ENCODE results near the gene LSS.

DNA sequence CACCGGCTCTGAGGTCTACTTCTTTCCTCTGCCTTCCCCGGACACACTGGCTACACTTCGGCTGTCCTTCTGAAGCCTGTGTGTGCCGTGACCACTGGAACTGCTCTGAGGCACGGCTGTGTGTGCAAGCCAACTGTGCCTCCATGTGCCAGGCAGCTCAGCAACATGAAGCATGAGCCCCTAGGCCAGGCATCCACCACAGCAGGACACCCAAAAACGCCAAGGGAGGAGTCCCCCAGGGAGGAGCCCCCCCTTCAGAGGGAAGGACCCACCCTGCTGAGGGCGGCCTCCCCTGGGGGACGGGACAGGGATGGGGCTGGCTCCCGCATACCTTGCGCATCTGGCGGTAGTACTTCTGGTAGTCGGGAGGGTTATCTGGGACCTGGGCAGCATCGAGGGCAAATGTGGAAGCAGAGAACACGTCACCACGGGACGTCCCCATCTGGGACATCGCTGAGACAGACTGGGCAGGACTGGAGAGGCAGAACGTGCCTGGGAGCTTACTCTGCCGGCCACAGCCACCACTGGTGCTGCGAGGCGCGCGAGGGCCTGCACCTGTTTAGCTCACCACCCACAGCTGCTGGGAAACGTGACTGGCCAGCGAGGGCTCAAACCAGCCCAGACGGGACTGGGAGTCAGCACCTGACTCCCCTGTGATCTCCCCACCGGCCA lies 20.5 kb downstream of the LSS start:
- TF ChIP-seq POLR2A (IDR thresholded peaks at IDR 0.05) (no peak), POLR2AphosphoS5 (IDR thresholded peaks at IDR 0.05) (no peak), EP300 (IDR thresholded peaks at IDR 0.05) (no peak)
- TF ChIP-seq, protein P1, sequence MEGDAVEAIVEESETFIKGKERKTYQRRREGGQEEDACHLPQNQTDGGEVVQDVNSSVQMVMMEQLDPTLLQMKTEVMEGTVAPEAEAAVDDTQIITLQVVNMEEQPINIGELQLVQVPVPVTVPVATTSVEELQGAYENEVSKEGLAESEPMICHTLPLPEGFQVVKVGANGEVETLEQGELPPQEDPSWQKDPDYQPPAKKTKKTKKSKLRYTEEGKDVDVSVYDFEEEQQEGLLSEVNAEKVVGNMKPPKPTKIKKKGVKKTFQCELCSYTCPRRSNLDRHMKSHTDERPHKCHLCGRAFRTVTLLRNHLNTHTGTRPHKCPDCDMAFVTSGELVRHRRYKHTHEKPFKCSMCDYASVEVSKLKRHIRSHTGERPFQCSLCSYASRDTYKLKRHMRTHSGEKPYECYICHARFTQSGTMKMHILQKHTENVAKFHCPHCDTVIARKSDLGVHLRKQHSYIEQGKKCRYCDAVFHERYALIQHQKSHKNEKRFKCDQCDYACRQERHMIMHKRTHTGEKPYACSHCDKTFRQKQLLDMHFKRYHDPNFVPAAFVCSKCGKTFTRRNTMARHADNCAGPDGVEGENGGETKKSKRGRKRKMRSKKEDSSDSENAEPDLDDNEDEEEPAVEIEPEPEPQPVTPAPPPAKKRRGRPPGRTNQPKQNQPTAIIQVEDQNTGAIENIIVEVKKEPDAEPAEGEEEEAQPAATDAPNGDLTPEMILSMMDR (IDR thresholded peaks at IDR 0.05): no peak
